K562 (cell line): ENCODE results near the gene HSD17B2. TPM values are rescaled to one million over a fixed set of nuclear protein-coding genes. Genes with fewer than 3 reads are reported as not detected.

Experiments
- ATAC-seq: fragments of 200-7000 bp; cut with Tn5 transposase; 3 replicates; pipeline ENCODE4 v1.9.1; 2020; ENCODE audit warnings: moderate library complexity
- BruUV-seq: library from RNA; stranded (reverse); fragments of 400-500 nt; replicated peaks from 2 replicates; lab custom pipeline; 2021; lab: Mats Ljungman, UMichigan
- CTCF ChIA-PET: fragments of 300-600 bp; formaldehyde crosslinking; extraction: SDS; loops from one replicate; lab custom pipeline; 2021; ENCODE audit warnings: low intra/inter-chr PET ratio; lab: Yijun Ruan, JAX
- POLR2A ChIA-PET: fragments of 300-600, 350-650 bp; sonication (Branson Sonifier 250); formaldehyde crosslinking; extraction: SDS; loops from one replicate; lab custom pipeline; 2021; ENCODE audit warnings: antibody characterized with exemption, inconsistent platforms; lab: Yijun Ruan, JAX
- DNase-seq, 4 experiments: peaks; one replicate each; pipeline versions ENCODE4 v3.0.0 to v3.0.0-alpha.2; 2011 to 2018; ENCODE audit warnings: low spot score in 3 of 4, mixed read lengths in 3 of 4; ENCODE audit errors: extremely low read depth in 1 of 4
- FAIRE-seq: peaks from 2 replicates; lab custom pipeline; 2011; peaks lifted over from hg19 to GRCh38; lab: Jason Lieb, UNC
- H2AFZ ChIP-seq: 2 replicates; pipeline ENCODE4 v1.6.0; 2011; ENCODE audit warnings: low read depth, low read length, control low read depth, inconsistent platforms
- H3K27ac ChIP-seq: fragments of 200-600 bp; 3 replicates; pipeline ENCODE4 v1.8.0; 2011; ENCODE audit warnings: low read depth, mild to moderate bottlenecking, control low read depth, inconsistent platforms, low read length, moderate library complexity, mixed read lengths; ENCODE audit errors: extremely low read depth
- H3K27me3 ChIP-seq, 2 experiments: fragments of 300-600 bp in 1 of 2; 2 replicates in 1 of 2; 3 replicates in 1 of 2; pipeline versions ENCODE4 v1.6.0 to v1.8.0; 2011; ENCODE audit warnings: inconsistent platforms in 2 of 2, low read length in 2 of 2, mild to moderate bottlenecking in 1 of 2, mixed read lengths in 1 of 2, moderate library complexity in 1 of 2; ENCODE audit not compliant: control insufficient read depth in 2 of 2, insufficient read depth in 2 of 2
- H3K36me3 ChIP-seq: fragments of 300-600 bp; 3 replicates; pipeline ENCODE4 v1.8.0; 2011; ENCODE audit warnings: mild to moderate bottlenecking, low read length, inconsistent platforms; ENCODE audit not compliant: control insufficient read depth, insufficient read depth
- H3K4me1 ChIP-seq, 2 experiments: fragments of 200-600 bp in 1 of 2; replicated peaks in 1 of 2; 2 replicates in 1 of 2; 3 replicates in 1 of 2; pipeline versions ENCODE4 v1.5.1 to v1.8.0; 2011; ENCODE audit warnings: inconsistent platforms in 2 of 2, low read length in 2 of 2, mild to moderate bottlenecking in 1 of 2, mixed read lengths in 1 of 2, moderate library complexity in 1 of 2; ENCODE audit not compliant: control insufficient read depth in 2 of 2, insufficient read depth in 2 of 2
- H3K4me2 ChIP-seq: 2 replicates; pipeline ENCODE4 v1.6.1; 2011; ENCODE audit warnings: low read length, control low read depth, inconsistent platforms, mixed read lengths; ENCODE audit not compliant: insufficient read depth
- H3K4me3 ChIP-seq: fragments of 200-600 bp; sonication (generic), shearing (Covaris generic); 2 replicates; pipeline ENCODE4 v1.5.1; 2016; ENCODE audit warnings: control low read depth, inconsistent platforms
- H3K79me2 ChIP-seq: fragments of 200-600 bp; 3 replicates; pipeline ENCODE4 v1.8.0; 2011; ENCODE audit warnings: low read length, inconsistent platforms; ENCODE audit not compliant: control insufficient read depth, insufficient read depth
- H3K9ac ChIP-seq, 2 experiments: 2 replicates each; pipeline versions ENCODE4 v1.6.0 to v1.6.1; 2011; ENCODE audit warnings: low read depth in 2 of 2, low read length in 2 of 2, control low read depth in 1 of 2, inconsistent platforms in 1 of 2, mild to moderate bottlenecking in 1 of 2, mixed read lengths in 1 of 2; ENCODE audit not compliant: insufficient read depth in 1 of 2
- H3K9me1 ChIP-seq: one replicate; pipeline ENCODE4 v1.6.0; 2011; ENCODE audit warnings: inconsistent platforms, mild to moderate bottlenecking, low read length, moderate library complexity; ENCODE audit not compliant: control insufficient read depth, insufficient read depth
- H3K9me3 ChIP-seq: replicated peaks from 2 replicates; pipeline ENCODE4 v1.5.1; 2011; ENCODE audit warnings: low read depth, low read length, inconsistent platforms; ENCODE audit not compliant: control insufficient read depth, insufficient read depth
- H4K20me1 ChIP-seq: replicated peaks from 2 replicates; pipeline ENCODE4 v1.6.1; 2011; ENCODE audit warnings: low read length, inconsistent platforms, mixed read lengths; ENCODE audit not compliant: control insufficient read depth, insufficient read depth
- ARHGAP35 ChIP-seq: fragments of 450-650 bp; IDR thresholded peaks from 2 replicates; pipeline ENCODE4 v1.6.1; 2018; ENCODE audit not compliant: partially characterized antibody
- ASH1L ChIP-seq: fragments of 450-650 bp; IDR thresholded peaks from 2 replicates; pipeline ENCODE4 v1.6.1; 2018; ENCODE audit warnings: borderline replicate concordance, mild to moderate bottlenecking, low read depth; ENCODE audit not compliant: partially characterized antibody
- CEBPB ChIP-seq: fragments of 450-650 bp; IDR thresholded peaks from 2 replicates; pipeline ENCODE4 v1.6.1; 2016; ENCODE audit warnings: missing genetic modification characterization, missing compliant biosample characterization
- ELF2 ChIP-seq: fragments of 250-450 bp; sonication (Bioruptor Pico); IDR thresholded peaks from 2 replicates; pipeline ENCODE4 v1.5.0; 2021; ENCODE audit warnings: mild to moderate bottlenecking
- EP300 ChIP-seq: IDR thresholded peaks from 2 replicates; pipeline ENCODE4 v1.6.1; 2012; ENCODE audit warnings: low read length, improper control_type of control experiment
- ETS2 ChIP-seq: IDR thresholded peaks from 2 replicates; pipeline ENCODE4 v1.6.1; 2016; ENCODE audit warnings: borderline replicate concordance, missing genetic modification characterization, mild to moderate bottlenecking, moderate library complexity, missing compliant biosample characterization; ENCODE audit not compliant: poor library complexity, severe bottlenecking
- GTF2E2 ChIP-seq: fragments of 200-800 bp; sonication (Bioruptor generic); IDR thresholded peaks from 2 replicates; pipeline ENCODE4 v1.6.1; 2016; ENCODE audit warnings: missing genetic modification characterization, missing compliant biosample characterization
- KAT2B ChIP-seq: IDR thresholded peaks from one replicate; pipeline ENCODE4 v1.6.1; 2012; ENCODE audit warnings: low read depth, mild to moderate bottlenecking, control low read depth, inconsistent platforms, low read length, moderate library complexity
- KDM5B ChIP-seq: fragments of 200-600 bp; sonication (generic); IDR thresholded peaks from 2 replicates; pipeline ENCODE4 v1.6.1; 2012; ENCODE audit warnings: low read depth, mild to moderate bottlenecking, moderate library complexity, low read length, control low read depth, inconsistent platforms; ENCODE audit not compliant: insufficient replicate concordance
- LEF1 ChIP-seq: fragments of 450-650 bp; IDR thresholded peaks from 2 replicates; pipeline ENCODE4 v1.6.1; 2016; ENCODE audit warnings: mild to moderate bottlenecking
- POLR2H ChIP-seq: IDR thresholded peaks from 2 replicates; pipeline ENCODE4 v1.6.1; 2016; ENCODE audit warnings: missing genetic modification characterization, low read depth, mild to moderate bottlenecking, control low read depth, missing compliant biosample characterization, moderate library complexity
- PTTG1 ChIP-seq: fragments of 450-650 bp; IDR thresholded peaks from 2 replicates; pipeline ENCODE4 v1.6.1; 2016; ENCODE audit warnings: low read depth, mild to moderate bottlenecking, missing genetic modification characterization, missing compliant biosample characterization
- TAF7 ChIP-seq: fragments of 450-650 bp; IDR thresholded peaks from 2 replicates; pipeline ENCODE4 v1.6.1; 2016; ENCODE audit warnings: missing genetic modification characterization, missing compliant biosample characterization
- ZBED1 ChIP-seq: IDR thresholded peaks from 2 replicates; pipeline ENCODE4 v1.6.1; 2014
- ZNF436 ChIP-seq: fragments of 250-450, 450-650 bp; sonication (Bioruptor Pico); formaldehyde crosslinking; IDR thresholded peaks from 2 replicates; pipeline ENCODE4 v1.7.0; 2020; ENCODE audit warnings: mild to moderate bottlenecking
- ZNF444 ChIP-seq: fragments of 250-450 bp; sonication (Bioruptor Pico); IDR thresholded peaks from 2 replicates; pipeline ENCODE4 v1.4.0; 2020; ENCODE audit warnings: mild to moderate bottlenecking, moderate library complexity
- WGBS: fragments of 100-300 bp; shearing (Covaris generic); methylation state at CpG from one replicate; pipeline ENCODE4 v1.1.6; 2016; ENCODE audit warnings: low coverage, mixed read lengths; ENCODE audit not compliant: insufficient coverage; ENCODE audit errors: missing lambda C conversion rate; 5-methylcytosine and 5-hydroxymethylcytosine counted together
- in situ Hi-C: fragments of 300-500 bp; cut with MboI; formaldehyde crosslinking; loops from 4 replicates; pipeline ENCODE4 v1.15.0; 2018; ENCODE audit warnings: inconsistent platforms, mixed read lengths
- intact Hi-C: fragments of 100-400 bp; cut with micrococcal nuclease; formaldehyde crosslinking; loops from 2 replicates; pipeline ENCODE4 v1.14.2; 2022
- polyA plus RNA-seq, 8 experiments: library from polyadenylated mRNA; depleted of rRNA in 4 of 8; stranded (reverse) in 5 of 8; unstranded in 3 of 8; fragments of >200 nt; fragmentation: Nextera tagmentation in 2 of 8; fragmentation: Illumina TruSeq in 1 of 8; extraction: Ambion mirVana in 2 of 8; extraction: Trizol in 1 of 8; gene quantifications; 2 replicates each; pipeline versions ENCODE4 v1.2.1 to v1.2.3, GENCODE V29; 2011 to 2014; ENCODE audit warnings: inconsistent platforms in 1 of 8, missing spikeins in 1 of 8
- total RNA-seq, 7 experiments: library from RNA; depleted of rRNA in 6 of 7; stranded (reverse); fragments of >200 nt in 6 of 7; fragmentation: Illumina TruSeq in 2 of 7; extraction: Trizol in 2 of 7; gene quantifications; 2 replicates each; pipeline versions ENCODE4 v1.2.1 to v1.2.3, GENCODE V29; 2011 to 2021; ENCODE audit warnings: low replicate concordance in 1 of 7

The HSD17B2 gene
- total and polyA plus RNA-seq, 9 of the 15 experiments (the other 6 are each of a cell fraction or from before 2014, with no cell fraction given), result not detected

- CTCF ChIA-PET, result no interaction called here
- no peak for TF ChIP-seq CEBPB
- TF ChIP-seq PTTG1, result no peak
- no peak for TF ChIP-seq ELF2 (CRISPR knock-in tag)
- no peak for TF ChIP-seq POLR2H (tag)
- in situ Hi-C loops, result no loop called here
- no TSS peak for BruUV-seq
- no peak overlapping the region for H3K4me2 ChIP-seq
- H3K79me2 ChIP-seq, result no peaks in the 10 kb centered on the region
- no peak overlapping the region for H3K4me3 ChIP-seq
- H3K4me1 ChIP-seq, result no peaks in the 10 kb centered on the region
- FAIRE-seq, result no peak
- H3K9ac ChIP-seq, result no peak overlapping the region
- H2AFZ ChIP-seq, result no peak overlapping the region
- no peaks in the 10 kb centered on the region for H3K36me3 ChIP-seq
- peaks cover 9 to 18% of the 10 kb centered on the region in 2 experiments; a peak in 4 of 5 replicates for H3K27me3 ChIP-seq
- no peaks in the 10 kb centered on the region for H4K20me1 ChIP-seq
- no peaks in the 10 kb centered on the region for H3K9me1 ChIP-seq
- POLR2A ChIA-PET, result interaction anchor here (0.7 kb wide), 1 partner anchor 60 kb away, joined by 3 read pairs; no protein-coding TSS in a partner anchor
- 3% methylated on average over 2 of the region's 2 CpGs for WGBS
- no peak for DNase-seq
- H3K27ac ChIP-seq, result no peak overlapping the region
- no peaks in the 10 kb centered on the region for H3K9me3 ChIP-seq
- intact Hi-C loops, result no loop called here
- ATAC-seq, result no peak
Observed at GRCh38 chr16:82016964-82017363, 18.1 kb upstream of the HSD17B2 start.

GRCh38 chr16:82017911-82018568, 17.0 kb upstream of the HSD17B2 start:
- Histone ChIP-seq H3K4me2 (no peak overlapping the region), H3K9ac (no peak overlapping the region), H3K79me2 (no peaks in the 10 kb centered on the region), H3K27ac (no peak overlapping the region), H3K27me3 (peaks cover 9 to 18% of the 10 kb centered on the region in 2 experiments; a peak in 4 of 5 replicates), H3K4me1 (no peaks in the 10 kb centered on the region), H3K9me1 (no peaks in the 10 kb centered on the region), H3K36me3 (no peaks in the 10 kb centered on the region), H3K9me3 (no peaks in the 10 kb centered on the region), H2AFZ (no peak overlapping the region), H3K4me3 (no peak overlapping the region), H4K20me1 (no peaks in the 10 kb centered on the region)
- no peak for DNase-seq
- intact Hi-C loops (no loop called here), in situ Hi-C loops (no loop called here)
- WGBS, result 1% methylated on average over 6 of the region's 6 CpGs
- POLR2A ChIA-PET, result no interaction called here
- CTCF ChIA-PET, result no interaction called here
- no TSS peak for BruUV-seq
- no peak for FAIRE-seq
- no peak for ATAC-seq
- TF ChIP-seq ARHGAP35, result no peak
- no peak for TF ChIP-seq ETS2 (tag)
- no peak for TF ChIP-seq ZNF444 (CRISPR knock-in tag)
- TF ChIP-seq POLR2H (tag), result no peak
- no peak for TF ChIP-seq KAT2B
- no peak for TF ChIP-seq TAF7 (tag)
- TF ChIP-seq ZNF436 (CRISPR knock-in tag), result no peak
- TF ChIP-seq GTF2E2 (tag), result no peak
- TF ChIP-seq ZBED1, result no peak
- TF ChIP-seq EP300, result no peak
- TF ChIP-seq KDM5B, result no peak
- no peak for TF ChIP-seq LEF1
- no peak for TF ChIP-seq ASH1L
